Stimulated activated CD8-positive, alpha-beta memory T cell treated with anti-CD3 and anti-CD28 coated beads, Interleukin-15, amount 100 ng/mL, for 1 hour (primary cell): ENCODE measurements around the gene SCUBE3.

ENCODE experiments used
- DNase-seq: peaks from one replicate; pipeline ENCODE4 v3.0.0-alpha.2; 2020; ENCODE audit warnings: low read depth

Gene SCUBE3

DNA sequence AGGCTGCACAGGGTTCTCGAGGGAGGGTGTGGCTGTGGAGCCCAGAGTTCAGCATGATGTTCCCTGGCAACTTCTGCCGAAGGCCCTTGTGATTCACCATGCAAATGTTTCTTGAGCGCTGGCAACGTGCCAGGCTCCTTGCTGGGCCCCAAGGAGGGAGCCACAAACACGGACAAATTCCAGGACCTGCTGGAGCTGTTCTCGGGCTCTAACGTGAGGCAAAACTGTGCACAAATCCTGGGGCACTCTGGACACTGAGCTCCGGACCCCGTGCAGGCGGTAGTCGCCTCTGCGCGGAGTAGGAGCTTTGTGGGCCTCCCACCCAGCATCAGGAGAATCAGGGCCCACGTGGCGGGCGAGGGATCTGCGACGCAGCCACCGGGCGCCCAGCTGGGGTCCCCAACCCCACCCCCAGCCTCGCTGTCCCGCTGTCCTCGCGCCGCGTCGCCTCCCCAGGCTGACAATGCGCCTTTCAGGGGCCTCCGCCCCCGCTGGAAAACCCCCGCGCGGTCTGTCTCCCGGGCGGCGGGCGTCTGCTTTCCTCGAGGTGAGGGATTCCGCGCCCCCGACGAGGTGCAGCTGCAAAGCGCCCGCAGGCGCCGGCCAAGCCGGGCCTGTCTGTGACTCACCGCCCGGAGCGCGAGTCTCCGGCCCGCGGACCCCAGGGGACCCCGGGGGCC lies 31.7 kb upstream of the SCUBE3 start:
- DNase-seq = no peak

DNA sequence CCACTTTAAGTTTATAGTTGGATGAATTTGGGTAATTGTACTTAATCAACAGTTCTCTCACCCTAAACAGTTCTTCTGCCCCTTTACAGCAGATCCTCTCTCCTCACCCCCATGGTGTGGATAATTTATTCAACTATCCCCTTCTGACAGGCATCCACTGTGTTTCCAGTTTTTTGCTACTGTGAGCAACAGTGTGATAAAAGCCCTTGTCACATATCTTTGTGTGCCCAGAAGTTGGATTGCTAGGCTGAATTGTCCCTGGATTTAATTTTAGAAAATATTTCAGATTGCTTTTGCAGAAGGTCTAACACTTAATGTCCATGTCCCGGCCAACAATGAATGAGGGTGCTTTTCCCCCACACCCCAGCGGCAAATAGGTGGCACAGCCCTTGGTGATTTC lies 30.5 kb upstream of the SCUBE3 start:
- no peak for DNase-seq

DNA sequence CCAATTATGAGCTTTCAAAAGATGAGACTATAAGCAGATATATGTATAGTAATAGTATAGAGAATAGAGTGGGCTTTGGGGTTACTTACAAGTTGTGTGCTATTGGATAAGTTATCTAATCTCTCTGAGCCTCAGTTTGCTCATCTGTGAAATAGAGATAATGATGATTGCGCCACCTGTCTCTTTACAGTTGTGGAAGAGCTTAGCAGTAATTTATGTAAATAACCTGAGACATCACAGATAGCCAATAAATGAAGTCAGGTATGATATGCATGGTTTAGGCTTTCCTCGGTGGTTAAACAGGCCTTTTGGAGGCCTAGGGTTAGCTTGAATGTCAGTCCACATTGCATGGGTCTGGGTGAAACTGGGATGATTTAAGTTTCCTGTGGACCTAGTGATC lies 29.8 kb upstream of the SCUBE3 start:
- DNase-seq = no peak

DNA sequence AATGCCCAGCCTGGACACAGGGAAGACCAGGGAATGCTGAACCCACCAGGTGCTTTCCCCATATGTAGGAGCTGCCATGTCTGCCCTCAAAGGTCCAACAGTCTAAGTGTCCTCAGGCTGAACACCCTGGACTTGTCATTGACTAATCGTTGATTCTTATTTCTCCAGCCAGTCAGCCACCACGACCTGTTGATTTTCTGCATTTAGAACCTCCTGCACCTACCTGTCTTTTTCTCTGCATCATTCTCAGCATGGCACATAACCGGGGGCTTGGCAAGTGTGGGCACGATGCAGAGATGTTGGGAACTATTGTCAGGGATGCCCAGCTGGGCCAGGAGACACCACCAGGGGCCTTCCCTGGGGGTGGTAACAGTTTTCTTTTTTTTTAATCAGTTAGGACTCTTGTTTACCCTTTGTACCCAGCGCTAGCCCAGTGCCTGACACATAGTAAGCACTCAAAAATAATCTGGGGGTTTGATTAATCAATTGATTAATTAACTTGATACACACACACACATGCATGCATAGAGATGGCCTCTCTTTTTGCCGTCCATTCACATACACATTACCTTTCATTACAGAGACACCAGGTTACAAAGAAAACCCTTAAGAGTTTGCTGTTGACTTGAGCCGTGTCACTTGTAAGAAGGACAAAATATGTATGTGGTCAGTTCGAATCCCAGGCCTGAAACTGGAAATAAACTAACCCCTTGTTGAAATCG lies 29.0 kb upstream of the SCUBE3 start:
- no peak for DNase-seq

DNA sequence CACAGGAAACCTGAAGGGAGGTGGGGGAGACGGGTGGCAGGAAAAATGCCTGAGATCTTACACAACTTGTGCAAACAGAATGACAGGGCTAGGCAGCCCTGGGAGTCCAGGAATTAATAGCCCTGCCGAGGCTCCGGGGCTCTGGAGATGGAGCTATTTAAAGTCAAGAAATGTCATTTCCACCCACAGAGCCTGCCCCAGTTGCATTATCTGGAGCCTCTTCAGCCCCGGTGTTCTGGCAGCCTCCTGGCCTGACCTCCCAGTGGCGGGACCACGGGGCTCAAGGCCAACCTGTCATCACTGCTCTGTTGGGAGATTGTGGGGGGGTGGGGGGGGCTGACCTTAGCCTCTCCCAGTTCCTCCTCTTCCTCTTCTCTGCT lies 28.5 kb upstream of the SCUBE3 start:
- DNase-seq = no peak

DNA sequence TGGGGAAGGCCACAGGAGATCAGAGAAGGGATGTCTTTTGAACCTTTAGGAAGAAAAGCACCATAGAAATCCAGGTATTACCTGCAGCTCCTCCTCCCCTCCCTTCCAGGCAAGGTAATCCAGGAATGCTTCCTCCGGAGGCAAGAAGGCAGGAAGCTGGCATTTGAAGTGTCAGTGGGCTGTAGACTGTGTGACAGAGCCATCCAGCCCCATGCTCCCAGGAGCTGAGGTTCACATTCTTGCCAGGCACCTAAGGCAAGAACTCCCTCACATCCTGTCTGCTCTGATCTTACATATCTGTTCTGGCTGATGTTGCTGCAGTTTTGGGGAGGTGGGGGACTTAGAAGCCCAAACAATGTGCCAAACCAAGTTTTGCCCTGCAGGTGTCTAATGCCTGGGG lies 27.8 kb upstream of the SCUBE3 start:
- no peak for DNase-seq

DNA sequence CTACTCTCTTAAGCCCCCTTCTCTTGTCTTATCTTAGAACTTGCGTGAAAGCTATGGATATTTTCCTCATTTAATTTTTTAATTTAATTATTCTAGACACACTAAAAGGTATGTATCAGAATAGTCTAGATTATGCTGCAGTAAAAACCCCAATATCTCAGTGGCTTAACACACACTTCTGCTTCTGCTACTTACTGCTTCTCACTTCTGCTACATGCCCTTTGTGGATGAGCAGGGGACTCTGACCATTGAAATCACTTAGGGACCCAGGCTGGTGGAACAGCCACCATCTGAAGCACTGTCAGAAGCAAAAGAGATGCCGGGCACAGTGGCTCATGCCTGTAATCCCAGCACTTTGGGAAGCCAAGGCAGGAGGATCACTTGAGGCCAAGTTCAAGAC lies 27.2 kb upstream of the SCUBE3 start:
- DNase-seq = no peak

DNA sequence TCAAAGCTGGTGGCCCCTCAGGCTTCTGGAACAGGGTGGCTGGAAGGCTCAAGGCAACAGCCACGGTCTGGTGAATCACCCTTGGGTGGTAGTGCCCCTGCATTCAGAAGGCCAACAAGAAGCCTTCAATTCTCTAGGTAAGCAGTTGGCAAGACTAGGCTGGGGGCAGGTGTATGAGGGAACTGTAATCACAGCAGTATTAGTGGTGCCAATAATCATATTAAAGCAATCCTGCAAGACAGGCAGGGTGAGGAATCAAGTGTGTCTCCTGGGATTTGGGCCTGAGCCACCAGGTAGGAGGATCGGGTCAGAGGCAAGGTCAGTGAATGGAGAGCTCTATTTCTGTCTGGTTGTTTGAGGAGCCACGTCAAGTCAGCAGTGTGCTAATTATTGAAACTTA lies 24.9 kb upstream of the SCUBE3 start:
- no peak for DNase-seq

- DNase-seq = no peak
Measured at GRCh38 chr6:35190306-35190705, 23.4 kb upstream of the SCUBE3 start.

DNA sequence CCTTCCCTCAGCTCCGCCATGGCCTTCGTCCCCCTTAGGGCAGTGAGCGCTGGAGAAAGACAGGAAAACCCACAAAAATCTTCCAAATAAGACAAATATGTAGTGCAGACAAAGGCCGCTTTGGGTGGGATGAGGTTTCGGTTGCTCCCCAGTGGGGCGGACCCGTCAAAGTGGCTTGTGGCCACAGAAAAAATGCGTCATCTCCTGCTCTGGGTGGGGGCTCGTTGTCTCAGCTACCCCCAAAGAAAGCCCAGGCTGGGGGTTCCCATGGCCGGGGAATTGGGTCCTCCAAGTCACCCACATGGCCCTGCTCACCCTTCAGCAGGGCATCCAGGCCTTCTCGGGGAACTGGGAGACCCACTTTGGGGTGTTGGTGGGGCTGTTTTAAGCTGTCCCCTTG lies 21.9 kb upstream of the SCUBE3 start:
- DNase-seq = no peak

- DNase-seq = no peak
Measured at GRCh38 chr6:35192301-35192860, 21.4 kb upstream of the SCUBE3 start.

DNA sequence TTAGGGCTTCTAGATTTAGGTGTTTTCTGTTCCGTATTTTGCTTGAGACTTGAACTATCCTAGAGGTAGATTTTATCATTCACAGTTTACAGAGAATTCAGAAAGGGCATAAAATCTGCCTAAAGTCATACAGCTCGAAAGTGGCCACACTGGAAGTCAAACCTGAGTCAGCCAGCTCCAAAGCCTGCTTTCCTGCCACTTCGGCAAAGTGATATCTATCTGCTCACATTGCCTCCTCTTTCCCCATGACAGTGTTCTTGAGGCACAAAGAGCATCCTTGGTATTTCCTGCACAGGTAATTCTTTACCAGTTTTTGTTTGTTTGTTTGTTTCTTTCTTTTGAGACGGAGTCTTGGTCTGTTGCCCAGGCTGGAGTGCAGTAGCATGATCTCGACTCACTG lies 19.4 kb upstream of the SCUBE3 start:
- DNase-seq = no peak

DNA sequence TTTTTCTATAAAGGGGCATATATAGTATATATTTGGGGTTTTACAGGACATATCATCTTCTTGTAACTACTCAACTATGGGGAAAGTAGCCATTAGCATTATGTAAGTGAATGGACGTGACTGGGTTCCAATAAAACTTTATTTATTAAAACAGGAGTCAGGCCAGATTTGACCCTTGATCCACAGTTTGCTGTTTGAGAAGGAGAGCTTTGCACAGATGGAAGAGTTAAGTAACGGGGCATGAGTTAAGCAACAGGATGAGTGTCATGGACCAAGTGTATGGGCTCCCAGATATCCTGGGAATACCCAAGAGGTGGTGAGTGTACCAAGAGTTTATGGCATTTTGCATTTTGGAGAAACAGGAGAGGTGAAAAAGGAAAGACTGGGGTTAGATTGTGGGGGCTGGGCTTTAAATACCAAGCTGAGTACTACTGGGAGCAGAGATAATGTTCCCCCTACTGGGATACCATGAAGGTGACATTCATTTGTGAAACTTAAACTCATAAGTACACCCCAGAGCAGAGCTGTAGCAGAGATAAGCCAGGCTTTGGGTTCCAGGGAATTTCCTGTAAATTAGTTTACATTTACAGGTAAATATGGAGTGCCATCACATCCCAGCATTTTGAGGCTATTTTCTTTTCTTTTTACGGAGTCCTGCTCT lies 18.5 kb upstream of the SCUBE3 start:
- DNase-seq = no peak

DNA sequence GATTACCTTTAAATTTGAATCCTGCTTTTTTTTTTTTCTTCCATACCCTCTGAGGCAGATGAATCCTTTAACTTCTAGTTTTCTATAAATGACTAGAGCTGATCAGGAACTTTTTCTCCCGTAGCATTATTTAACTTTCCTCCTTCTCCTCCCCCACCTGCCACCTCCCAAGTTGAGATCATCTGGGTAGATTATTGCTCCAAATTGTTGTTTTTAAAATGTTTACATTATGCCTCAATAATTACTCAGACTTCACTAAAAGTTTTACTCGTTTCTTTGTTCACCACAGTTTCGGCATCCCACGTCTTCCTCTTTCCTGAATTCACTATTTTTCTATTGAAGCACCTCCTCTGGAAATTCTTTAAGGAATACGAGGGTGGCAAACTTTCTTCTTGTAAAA lies 16.6 kb upstream of the SCUBE3 start:
- no peak for DNase-seq

DNA sequence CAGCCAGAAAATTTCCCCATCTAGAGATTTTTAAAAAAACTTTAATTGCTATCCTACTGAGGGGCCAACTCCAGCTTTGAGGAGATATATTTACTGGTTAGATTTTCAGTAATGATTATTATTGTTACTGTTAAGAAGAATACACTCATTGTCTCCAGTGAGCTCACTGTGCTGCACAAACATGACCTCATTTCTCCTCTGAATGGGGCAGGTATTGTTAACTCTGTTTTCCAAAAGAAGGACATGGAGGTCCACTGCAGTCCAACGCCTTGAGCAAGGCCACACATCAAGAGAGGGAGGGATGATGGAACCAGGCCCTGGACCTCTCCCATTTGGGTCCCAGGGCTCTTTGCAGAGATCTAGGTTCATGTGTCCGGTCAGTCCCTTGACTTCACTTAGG lies 13.9 kb upstream of the SCUBE3 start:
- no peak for DNase-seq

DNA sequence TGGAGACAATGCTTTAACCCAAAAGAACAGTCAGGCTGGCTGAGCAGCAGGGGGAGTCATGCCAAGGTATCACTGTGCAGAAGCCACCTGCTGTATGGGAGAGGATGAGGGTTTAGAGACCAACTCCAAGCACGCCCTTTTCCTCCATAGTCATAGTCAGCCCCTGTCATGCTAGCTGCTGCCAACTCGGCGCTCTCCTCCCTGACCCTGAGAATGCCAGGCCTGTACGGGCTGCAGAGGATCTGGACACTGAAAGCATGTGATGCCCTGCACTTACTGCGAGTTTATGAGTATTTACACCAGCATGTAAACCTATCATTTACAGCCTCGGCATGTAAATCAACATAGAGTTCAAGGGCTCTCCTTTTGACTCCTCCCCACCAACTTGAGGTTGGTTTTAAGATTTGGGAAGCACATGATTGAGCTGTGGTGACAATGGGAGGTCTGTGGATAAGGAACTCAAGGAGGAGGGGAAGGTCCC lies 11.7 kb upstream of the SCUBE3 start:
- no peak for DNase-seq

GRCh38 chr6:35203152-35203670 lies 10.5 kb upstream of the SCUBE3 start:
- no peak for DNase-seq

- no peak for DNase-seq
Measured at GRCh38 chr6:35203680-35204079, 10.1 kb upstream of the SCUBE3 start.

DNA sequence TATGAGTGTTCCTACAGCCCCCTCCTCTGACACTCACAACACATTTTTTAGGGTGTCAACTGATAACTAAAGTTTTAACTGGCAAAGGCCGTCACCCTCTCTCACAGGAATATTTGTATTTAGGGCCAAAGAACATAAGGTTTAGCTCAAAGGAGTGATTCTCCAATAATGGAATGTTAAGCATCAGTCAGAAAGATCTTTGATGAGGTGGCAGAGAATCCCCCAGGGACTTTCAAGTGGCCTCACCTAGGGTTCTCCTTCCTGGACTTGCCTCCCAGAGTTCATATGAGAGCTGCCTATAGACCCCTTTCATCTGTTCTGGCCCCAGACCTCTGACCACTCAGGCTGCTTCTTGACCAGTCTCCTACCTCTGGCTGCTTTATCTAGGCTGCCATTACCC lies 7.4 kb upstream of the SCUBE3 start:
- no peak for DNase-seq

DNA sequence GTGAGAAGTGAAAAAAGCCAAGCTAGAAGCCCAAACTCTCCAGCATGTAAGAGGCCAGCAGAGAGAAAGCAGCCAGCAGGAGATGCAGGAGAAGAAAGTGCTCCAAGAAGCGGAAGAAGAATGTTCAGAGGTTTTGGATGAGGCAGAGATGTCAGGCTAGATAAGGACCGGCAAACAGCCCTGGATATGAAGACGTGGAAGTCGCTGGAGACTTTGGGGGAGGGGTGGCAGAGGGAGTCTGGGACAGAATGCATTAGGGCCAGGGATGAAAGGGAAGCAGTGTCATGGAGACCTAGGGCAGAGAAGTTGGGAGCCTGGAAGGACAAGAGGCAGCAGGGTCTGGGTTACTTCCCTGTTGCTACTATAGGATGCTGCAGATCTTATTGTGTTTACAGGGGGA lies 5.3 kb upstream of the SCUBE3 start:
- DNase-seq = no peak

DNA sequence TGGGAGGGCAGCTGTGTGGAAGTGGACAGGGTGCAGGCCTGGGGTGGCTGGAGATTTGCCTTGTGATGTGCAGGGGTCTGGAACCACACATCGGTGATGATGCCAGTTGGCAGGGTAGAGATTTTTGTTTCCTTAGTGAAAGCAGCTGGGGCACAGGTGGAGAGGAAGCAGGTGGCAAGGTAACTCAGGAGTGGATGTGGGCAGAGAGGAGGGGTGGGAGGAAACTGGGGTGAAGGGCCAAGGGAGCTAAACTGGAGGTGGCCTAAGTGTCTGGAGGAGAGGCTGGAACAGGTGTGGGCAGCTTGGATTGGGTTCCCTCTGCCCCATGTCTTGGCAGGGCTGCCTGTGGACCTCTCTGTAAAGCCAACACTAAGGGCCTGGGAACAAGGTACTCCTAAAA lies 4.7 kb upstream of the SCUBE3 start:
- DNase-seq = no peak

GRCh38 chr6:35209622-35210247 lies 4.0 kb upstream of the SCUBE3 start:
- DNase-seq = no peak
